Cardiac septum (tissue), 1 donor: Measurements from ENCODE around the gene CTRB2. TPM values are rescaled to one million over a fixed set of nuclear protein-coding genes. Genes with fewer than 3 reads are reported as not detected.

Source experiments
- DNase-seq: peaks from one replicate; pipeline ENCODE4 v3.0.0-alpha.2; 2020; ENCODE audit warnings: low spot score
- intact Hi-C: fragments of 100-400 bp; cut with DNase I; formaldehyde crosslinking; loops from one replicate; pipeline ENCODE4 v1.14.0; 2022
- long read RNA-seq: library from polyadenylated mRNA; unstranded; transcript quantifications from one replicate; pipeline ENCODE4 v2.0.0, GENCODE V29; 2021
- total RNA-seq: library from RNA; stranded (reverse); fragmentation: NEBNext Ultra II Directional; extraction: Animal tissue kit (Norgen Biotek cat#: 25700); gene quantifications from one replicate; pipeline ENCODE4 v1.2.1, GENCODE V29; 2021
- donor health status: DM: no; HTN: no; CAD: no.

CTRB2 gene
- not detected for total RNA-seq
- long read RNA-seq = 0 reads

GRCh38 chr16:75206749-75207451 lies at the start of gene CTRB2:
Gene CTRB2, minus strand, starts transcription at chr16:75207161. Its CDS starts 20 bp downstream, at chr16:75207141.
- intact Hi-C loops = loop anchor here (2.0 kb wide), 1 partner anchor 18 kb away; no protein-coding TSS in a partner anchor
- DNase-seq = no peak

GRCh38 chr16:75256059-75256571 lies 49.2 kb upstream of the CTRB2 start:
- intact Hi-C loops = no loop called here
- DNase-seq = no peak

- intact Hi-C loops = no loop called here
- no peak for DNase-seq
Observed at GRCh38 chr16:75254359-75254837, 47.4 kb upstream of the CTRB2 start.

GRCh38 chr16:75252946-75253911 lies 46.3 kb upstream of the CTRB2 start:
- intact Hi-C loops = no loop called here

GRCh38 chr16:75252049-75252864 lies 45.3 kb upstream of the CTRB2 start:
- intact Hi-C loops = no loop called here
- no peak for DNase-seq

More at GRCh38 chr16:75252946-75253911, 46.3 kb upstream of the CTRB2 start:
- no peak for DNase-seq

- DNase-seq = peak; percentile 91
- intact Hi-C loops = loop anchor here (2.0 kb wide), 1 partner anchor 13 kb away; no protein-coding TSS in a partner anchor
Observed at GRCh38 chr16:75251280-75252048, 44.5 kb upstream of the CTRB2 start, which contains the start of gene BCAR1. Gene BCAR1, minus strand, starts transcription at chr16:75251624. Its CDS starts 142 bp downstream, at chr16:75251482.

- intact Hi-C loops = loop anchor here (2.0 kb wide), 1 partner anchor 14 kb away; no protein-coding TSS in a partner anchor
- no peak for DNase-seq
Observed at GRCh38 chr16:75250809-75251279, 43.9 kb upstream of the CTRB2 start.

GRCh38 chr16:75250089-75250808 lies 43.3 kb upstream of the CTRB2 start:
- intact Hi-C loops = loop anchor here (2.0 kb wide), 1 partner anchor 15 kb away; no protein-coding TSS in a partner anchor
- DNase-seq = no peak

GRCh38 chr16:75249441-75249840 lies 42.5 kb upstream of the CTRB2 start:
- DNase-seq = no peak
- intact Hi-C loops = no loop called here

- intact Hi-C loops = no loop called here
- no peak for DNase-seq
Observed at GRCh38 chr16:75248536-75249380, 41.8 kb upstream of the CTRB2 start.

GRCh38 chr16:75248142-75248535 lies 41.2 kb upstream of the CTRB2 start:
- intact Hi-C loops = no loop called here
- DNase-seq = no peak

- no peak for DNase-seq
- intact Hi-C loops = no loop called here
Observed at GRCh38 chr16:75247249-75247648, 40.3 kb upstream of the CTRB2 start.

GRCh38 chr16:75246504-75247205 lies 39.7 kb upstream of the CTRB2 start:
- DNase-seq = no peak
- intact Hi-C loops = no loop called here

GRCh38 chr16:75244844-75245758 lies 38.1 kb upstream of the CTRB2 start:
- intact Hi-C loops = loop anchor here (5.0 kb wide), 1 partner anchor 407 kb away; no protein-coding TSS in a partner anchor
- DNase-seq = peak; percentile 92
